Measurements from ENCODE around the gene GSTA5.
"Not testable (repeated sequence)": the region's sequence is repeated elsewhere in the genome, so short reads cannot be mapped to it uniquely, and the experiment has no call there.

The GSTA5 gene

DNA sequence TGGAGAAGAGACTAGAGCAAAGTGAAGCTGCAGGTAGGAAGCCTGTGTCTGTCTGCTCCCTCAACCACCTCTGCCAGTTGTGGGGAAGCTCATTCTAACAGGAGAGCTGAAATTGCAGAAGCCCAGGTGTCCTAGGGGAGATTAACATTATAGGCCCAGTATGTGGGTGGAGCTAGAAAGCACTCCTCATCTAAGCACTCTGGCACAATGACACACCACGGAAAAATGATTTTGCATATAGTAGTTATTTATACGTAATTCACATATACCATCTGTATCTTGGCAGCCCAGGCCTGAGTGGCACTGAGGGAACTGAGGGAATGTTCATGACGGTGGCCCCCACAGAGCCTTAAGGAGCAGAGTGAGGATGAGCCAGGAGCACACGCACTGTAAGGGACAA, 9.7 kb downstream of the GSTA5 start:
- not testable (repeated sequence) for DNase-seq

DNA sequence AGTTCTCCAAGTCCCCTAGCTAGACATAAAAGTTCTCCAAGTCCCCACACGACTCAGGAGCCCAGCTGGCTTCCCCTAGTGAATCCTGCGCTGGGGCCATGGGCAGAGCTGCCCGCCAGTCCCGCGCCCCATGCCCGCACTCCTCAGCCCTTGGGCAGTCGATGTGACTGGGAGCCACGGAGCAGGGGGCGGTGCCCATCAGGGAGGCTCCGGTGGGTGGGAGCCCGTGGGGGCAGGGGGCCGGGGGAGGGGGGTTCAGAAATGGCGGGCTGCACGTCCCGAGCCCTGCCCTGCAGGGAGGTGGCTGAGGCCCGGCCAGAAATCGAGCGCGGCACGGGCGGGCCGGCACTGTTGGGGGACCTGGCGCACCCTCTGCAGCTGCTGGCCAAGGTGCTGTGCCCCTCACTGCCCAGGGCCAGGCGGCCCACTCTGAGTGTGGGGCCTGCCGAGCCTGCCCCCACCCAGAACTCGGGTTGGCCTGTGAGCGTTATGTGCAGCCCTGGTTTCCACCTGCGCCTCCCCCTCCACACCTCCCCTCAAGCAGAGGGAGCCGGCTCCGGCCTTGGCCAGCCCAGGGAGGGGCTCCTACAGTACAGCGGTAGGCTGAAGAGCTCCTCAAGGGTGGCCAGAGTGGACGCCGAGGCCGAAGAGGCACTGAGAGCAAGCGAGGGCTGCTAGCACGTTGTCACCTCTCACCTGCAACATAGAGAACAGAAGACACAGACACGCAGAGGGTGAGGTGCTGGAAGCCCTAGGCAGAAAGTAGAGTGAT, 11.4 kb downstream of the GSTA5 start:
- no peak for DNase-seq

DNA sequence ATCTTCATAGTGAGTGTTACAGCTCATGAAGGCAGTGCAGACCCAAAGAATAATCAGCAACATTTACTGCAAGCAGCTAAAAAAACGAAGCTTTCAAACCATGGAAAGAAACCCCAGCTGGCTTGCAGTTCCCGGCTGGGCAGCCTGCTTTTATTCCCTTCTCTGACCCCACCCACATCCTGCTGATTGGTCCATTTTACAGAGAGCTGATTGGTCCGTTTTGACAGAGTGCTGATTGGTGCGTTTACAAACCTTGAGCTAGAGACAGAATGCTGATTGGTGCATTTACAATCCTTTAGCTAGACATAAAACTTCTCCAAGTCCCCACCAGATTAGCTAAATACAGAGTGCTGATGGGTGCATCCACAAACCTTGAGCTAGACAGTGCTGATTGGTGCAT, 12.0 kb downstream of the GSTA5 start:
- not testable (repeated sequence) for DNase-seq

- DNase-seq = not testable (repeated sequence)
These were observed 13.4 kb downstream of the GSTA5 start for GRCh38 chr6:52827073-52827783.

GRCh38 chr6:52826513-52826912, 14.1 kb downstream of the GSTA5 start:
- no peak for DNase-seq

- not testable (repeated sequence) for DNase-seq
These were observed 14.6 kb downstream of the GSTA5 start for GRCh38 chr6:52825900-52826459.

DNA sequence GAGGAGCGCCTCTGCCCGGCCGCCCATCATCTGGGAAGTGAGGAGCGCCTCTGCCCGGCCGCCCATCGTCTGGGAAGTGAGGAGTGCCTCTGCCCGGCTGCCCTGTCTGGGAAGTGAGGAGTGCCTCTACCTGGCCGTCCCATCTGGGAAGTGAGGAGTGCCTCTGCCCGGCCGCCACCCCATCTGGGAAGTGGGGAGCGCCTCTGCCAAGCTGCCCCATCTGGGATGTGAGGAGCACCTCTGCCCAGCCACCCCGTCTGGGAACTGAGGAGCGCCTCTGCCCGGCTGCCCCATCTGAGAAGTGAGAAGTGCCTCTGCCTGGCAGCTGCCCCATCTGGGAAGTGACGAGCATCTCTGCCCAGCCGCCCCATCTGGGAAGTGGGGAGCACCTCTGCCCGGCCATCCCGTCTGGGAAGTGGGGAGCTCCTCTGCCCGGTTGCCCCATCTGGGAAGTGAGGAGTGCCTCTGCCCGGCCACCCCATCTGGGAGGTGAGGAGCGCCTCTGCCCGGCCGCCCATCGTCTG, 15.3 kb downstream of the GSTA5 start:
- not testable (repeated sequence) for DNase-seq

DNA sequence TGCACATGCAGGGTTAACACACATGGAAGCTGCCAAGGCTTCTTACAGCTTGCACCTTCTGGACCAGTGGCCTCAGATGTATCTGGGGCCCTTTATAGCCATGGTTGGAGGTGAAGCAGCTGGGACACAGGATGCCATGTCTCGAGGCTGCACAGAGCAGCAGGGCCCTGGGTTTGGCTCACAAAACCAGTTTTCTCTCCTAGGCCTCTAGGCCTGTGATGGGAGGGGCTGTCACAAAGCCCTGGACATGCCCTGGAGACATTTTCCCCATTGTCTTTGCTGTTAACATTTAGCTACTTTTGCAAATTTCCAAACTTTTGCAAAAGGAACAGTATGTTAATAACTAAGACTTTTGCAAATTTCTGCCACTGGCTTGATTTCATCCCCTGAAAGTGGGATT, 18.8 kb downstream of the GSTA5 start:
- no peak for DNase-seq

DNA sequence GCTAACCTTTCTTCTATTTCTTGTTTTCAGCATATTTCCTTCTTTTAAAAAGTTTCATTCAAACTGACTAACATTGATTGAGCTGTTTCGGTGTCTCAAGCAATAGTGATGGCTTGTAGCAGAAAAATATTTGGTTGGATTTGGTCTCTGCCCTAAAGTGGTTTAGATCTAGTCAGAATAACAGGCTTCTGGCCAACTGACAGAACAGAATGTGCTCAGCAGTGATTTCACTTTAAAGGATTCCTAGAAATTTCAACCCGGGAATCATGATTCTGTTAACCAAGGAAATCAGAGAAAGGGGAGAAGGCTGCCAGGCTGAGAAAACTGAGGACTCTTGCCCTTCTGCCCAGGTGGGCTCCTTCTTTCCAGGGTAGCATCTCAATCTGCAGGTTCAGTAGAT, 20.4 kb downstream of the GSTA5 start:
- no peak for DNase-seq

- DNase-seq = peak; percentile 63
These were observed 25.2 kb downstream of the GSTA5 start for GRCh38 chr6:52815167-52816092.

GRCh38 chr6:52814545-52814944, 26.1 kb downstream of the GSTA5 start:
- DNase-seq = not testable (repeated sequence)

GRCh38 chr6:52809777-52810176, 30.8 kb downstream of the GSTA5 start:
- DNase-seq = not testable (repeated sequence)

GRCh38 chr6:52808660-52809059, 32.0 kb downstream of the GSTA5 start:
- no peak for DNase-seq

DNA sequence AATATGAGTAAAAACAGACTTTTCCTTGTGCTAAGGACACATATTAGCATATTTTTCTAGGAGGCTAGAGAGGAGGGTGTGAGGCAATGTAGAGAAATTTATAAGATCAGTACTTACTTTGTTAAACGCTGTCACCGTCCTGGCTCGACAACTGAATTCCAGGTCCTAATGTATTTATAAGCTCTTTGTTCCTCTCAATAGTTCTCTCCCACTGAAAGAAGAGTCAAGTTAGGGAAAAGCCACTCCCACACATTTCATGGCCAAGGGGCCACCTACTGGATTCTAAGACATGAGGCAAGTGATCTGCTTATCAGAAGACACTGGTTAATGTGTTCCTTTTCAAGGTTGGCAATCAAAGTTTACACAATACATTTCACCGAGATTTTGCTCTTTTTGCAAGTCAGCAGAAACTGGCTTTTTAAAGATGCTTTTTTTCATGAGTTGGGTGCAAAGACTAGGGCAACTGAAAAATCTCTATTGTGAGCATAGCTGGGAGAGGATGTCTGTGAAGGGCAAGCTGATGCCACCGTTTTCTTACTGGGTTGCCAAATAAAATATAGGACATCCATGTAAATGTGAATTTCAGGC, 36.9 kb downstream of the GSTA5 start, which contains the start of gene GSTA1:
Gene GSTA1 (minus strand): TSS at position 149 of the 588 bp plus-strand sequence. CDS start 4,549 bp downstream, outside the sequence.
- DNase-seq = not testable (repeated sequence)

DNA sequence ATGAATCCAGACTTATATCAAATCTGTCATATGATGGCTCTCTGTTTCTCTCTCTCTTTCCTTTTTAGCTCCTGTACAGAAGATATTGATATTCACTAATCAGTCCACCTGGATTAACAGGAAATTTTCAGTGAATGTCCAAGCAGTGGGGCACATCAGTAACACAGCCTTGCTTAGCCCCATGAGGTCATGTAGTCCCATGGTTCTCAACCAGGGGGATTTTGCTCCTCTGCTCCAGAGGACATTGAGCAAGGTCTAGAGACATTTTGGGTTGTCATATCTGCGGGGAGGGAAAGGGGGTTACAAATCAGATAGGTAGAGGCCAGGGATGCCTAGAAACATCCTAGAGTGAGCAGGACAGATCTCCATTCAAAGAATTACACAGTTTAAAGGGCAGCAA, 37.8 kb downstream of the GSTA5 start:
- DNase-seq = no peak

GRCh38 chr6:52801188-52801841, 39.3 kb downstream of the GSTA5 start:
- DNase-seq = no peak

DNA sequence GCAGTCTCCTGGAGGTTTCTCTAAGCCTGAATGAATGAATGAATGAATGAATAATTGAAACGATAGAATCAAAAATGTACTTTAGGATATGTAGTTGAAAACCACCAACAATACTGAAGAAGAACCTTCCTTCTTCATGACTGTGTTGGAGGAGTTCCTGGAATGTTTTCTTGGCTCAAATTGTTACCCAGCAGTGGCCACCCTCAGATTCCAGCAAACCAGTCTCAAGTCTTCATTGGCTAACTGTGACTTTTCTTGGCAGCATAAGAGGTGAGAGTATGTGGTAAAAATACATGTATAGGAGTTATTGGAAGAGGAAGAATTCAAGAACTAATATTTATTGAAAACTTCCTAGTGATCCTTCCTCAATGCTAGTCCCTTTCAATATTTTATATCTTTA, 41.3 kb downstream of the GSTA5 start:
- not testable (repeated sequence) for DNase-seq

DNA sequence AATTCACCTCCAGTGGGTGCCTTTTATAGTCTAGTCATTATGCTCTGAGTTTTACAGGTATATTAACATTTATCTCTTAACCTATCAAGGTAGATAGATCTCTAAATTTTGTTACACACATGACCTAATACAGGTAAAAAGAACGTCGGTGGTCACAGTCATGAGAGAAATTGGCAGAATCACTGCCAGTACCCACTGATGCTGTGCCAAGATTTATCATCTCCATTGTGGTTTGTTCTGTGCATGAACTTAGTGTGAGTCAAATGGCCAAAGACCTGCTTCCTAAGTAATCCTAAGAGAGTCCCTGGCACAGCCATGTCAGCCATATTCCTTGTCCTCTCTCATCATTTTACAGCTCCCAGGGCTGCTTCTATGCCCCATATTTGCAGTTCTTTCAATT, 46.2 kb downstream of the GSTA5 start:
- not testable (repeated sequence) for DNase-seq

GRCh38 chr6:52790861-52791260, 49.8 kb downstream of the GSTA5 start:
- no peak for DNase-seq

GRCh38 chr6:52789658-52790057, 51.0 kb downstream of the GSTA5 start:
- not testable (repeated sequence) for DNase-seq

GRCh38 chr6:52788478-52788877, 52.1 kb downstream of the GSTA5 start:
- DNase-seq = peak; percentile 20

Measured in hematopoietic multipotent progenitor cell treated with erythropoietin and hydrocortisone succinate and interleukin-3 and kit ligand, for 8 days (in vitro differentiated cells).